HepG2 (cell line): Measurements from ENCODE around the gene MICOS13. TPM values are rescaled to one million over a fixed set of nuclear protein-coding genes. Genes with fewer than 3 reads are reported as not detected.

ENCODE experiments used
- ATF5 ChIP-seq: sonication (generic); formaldehyde crosslinking; IDR thresholded peaks from 2 replicates; pipeline ENCODE4 v1.4.0; 2020; ENCODE audit warnings: mild to moderate bottlenecking, low read depth, missing genetic modification reagents
- MATR3 ChIP-seq: sonication (generic); formaldehyde crosslinking; IDR thresholded peaks from 2 replicates; pipeline ENCODE4 v1.4.0; 2020; ENCODE audit warnings: missing genetic modification reagents
- NR2F6 ChIP-seq, 2 experiments: IDR thresholded peaks; 2 replicates each; pipeline ENCODE4 v1.6.1; 2016; ENCODE audit warnings: antibody characterized with exemption in 1 of 2, mild to moderate bottlenecking in 1 of 2
- SCMH1 ChIP-seq: sonication (generic); formaldehyde crosslinking; IDR thresholded peaks from 2 replicates; pipeline ENCODE4 v1.9.0; 2021; ENCODE audit warnings: missing genetic modification reagents, mild to moderate bottlenecking, borderline replicate concordance
- SNRNP70 ChIP-seq: fragments of 200-400 bp; formaldehyde crosslinking; IDR thresholded peaks from 2 replicates; pipeline ENCODE4 v1.6.1; 2017; ENCODE audit warnings: mild to moderate bottlenecking, low read depth, low read length, moderate library complexity
- ZBTB14 ChIP-seq: sonication (generic); formaldehyde crosslinking; IDR thresholded peaks from 2 replicates; pipeline ENCODE4 v1.4.0; 2020; ENCODE audit warnings: missing genetic modification reagents
- ZNF142 ChIP-seq: sonication (generic); formaldehyde crosslinking; IDR thresholded peaks from 2 replicates; pipeline ENCODE4 v1.4.0; 2020; ENCODE audit warnings: missing genetic modification reagents
- ZNF205 ChIP-seq: IDR thresholded peaks from 2 replicates; pipeline ENCODE4 v1.6.1; 2018; ENCODE audit warnings: missing biosample characterization, missing genetic modification reagents
- ZNF883 ChIP-seq: sonication (generic); formaldehyde crosslinking; IDR thresholded peaks from 2 replicates; pipeline ENCODE4 v1.5.1; 2020; ENCODE audit warnings: mild to moderate bottlenecking, missing genetic modification reagents; ENCODE audit errors: not compliant biosample characterization
- polyA plus RNA-seq, 8 experiments: library from polyadenylated mRNA; depleted of rRNA in 3 of 8; stranded (reverse) in 7 of 8; unstranded in 1 of 8; fragments of >200 nt; fragmentation: Illumina TruSeq in 4 of 8; extraction: Trizol in 4 of 8; gene quantifications; 2 replicates each; pipeline versions ENCODE4 v1.2.1 to v1.2.3, GENCODE V29; 2011 to 2016; ENCODE audit warnings: low read depth in 4 of 8, missing spikeins in 1 of 8, mixed read lengths in 1 of 8; ENCODE audit not compliant: insufficient read depth in 1 of 8
- total RNA-seq, 5 experiments: library from RNA; depleted of rRNA; stranded (reverse); fragments of >200 nt; fragmentation: Illumina TruSeq; extraction: Trizol; gene quantifications; 2 replicates each; pipeline ENCODE4 v1.2.3, GENCODE V29; 2016; ENCODE audit warnings: low read depth in 1 of 5
- TF ChIP-seq, protein P1 (sequence below): sonication (generic); formaldehyde crosslinking; IDR thresholded peaks from 2 replicates; pipeline ENCODE4 v1.8.0; 2022; ENCODE audit warnings: low read depth, missing genetic modification reagents
- TF ChIP-seq, protein P2 (sequence below): sonication (generic); formaldehyde crosslinking; IDR thresholded peaks from 2 replicates; pipeline ENCODE4 v1.8.1; 2023; ENCODE audit warnings: mild to moderate bottlenecking, moderate library complexity, missing genetic modification reagents

Gene MICOS13
- total and polyA plus RNA-seq, 2 of the 13 experiments (the other 11 are each of a cell fraction or from before 2014, with no cell fraction given): 28.8 to 35.4 TPM

DNA sequence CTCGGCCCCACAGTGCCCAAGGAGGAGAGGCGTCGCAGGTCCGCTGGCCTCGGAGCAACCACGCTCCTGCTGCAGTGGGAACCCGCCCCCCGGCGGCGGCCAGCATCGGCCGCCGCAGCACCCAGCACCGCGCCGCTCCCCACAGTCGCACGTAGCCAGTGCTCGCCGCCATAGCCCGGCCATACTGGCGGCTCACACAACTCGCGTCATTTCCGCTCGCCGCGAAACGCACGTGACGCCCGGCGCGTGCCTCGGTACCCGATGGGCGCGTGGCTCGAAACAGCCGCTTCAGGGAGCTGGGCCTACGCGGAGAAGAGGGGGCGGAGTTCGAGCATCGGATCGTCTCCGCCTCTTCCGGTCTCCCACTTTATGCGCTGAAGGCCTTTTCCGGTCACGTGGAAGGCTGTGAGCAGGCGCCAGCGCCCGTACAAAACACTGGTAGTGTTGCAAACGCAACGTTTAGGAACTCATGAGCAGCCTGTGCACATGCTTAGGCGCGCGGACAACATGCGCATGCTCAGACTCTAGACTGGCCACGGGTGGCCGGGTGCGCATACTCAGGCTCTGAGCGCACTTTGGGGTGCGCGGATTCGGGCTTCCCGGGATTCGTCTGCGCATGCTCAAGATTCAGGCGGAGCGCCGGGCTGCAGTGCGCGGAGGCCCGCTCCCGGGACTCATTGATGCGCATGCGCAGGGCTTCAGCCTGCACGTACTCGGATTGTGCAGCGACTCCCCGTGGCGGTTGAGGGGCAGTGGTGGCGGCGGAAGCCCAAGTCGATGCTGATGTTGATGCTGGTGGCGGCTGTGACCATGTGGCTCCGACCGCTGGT lies 39.9 kb upstream of the MICOS13 start, which contains the start of the genes CATSPERD and LONP1 (continued):
- TF ChIP-seq ZBTB14 (peak; percentile 65; the same call in 1 of the 2 replicates), MATR3 (CRISPR knock-in tag) (no peak), ZNF142 (CRISPR knock-in tag) (peak; percentile 80), ZNF883 (CRISPR knock-in tag) (peak; percentile 95), ATF5 (CRISPR knock-in tag) (no peak), SNRNP70 (no peak), ZNF205 (peak; percentile 50; the same call in 1 of the 2 replicates), SCMH1 (CRISPR knock-in tag) (no peak), NR2F6 (IDR thresholded peaks at IDR 0.05) (no peak), NR2F6 (CRISPR knock-in tag; IDR thresholded peaks at IDR 0.05) (peak; percentile 41; the same call in 1 of the 2 replicates)
- TF ChIP-seq, protein P1, sequence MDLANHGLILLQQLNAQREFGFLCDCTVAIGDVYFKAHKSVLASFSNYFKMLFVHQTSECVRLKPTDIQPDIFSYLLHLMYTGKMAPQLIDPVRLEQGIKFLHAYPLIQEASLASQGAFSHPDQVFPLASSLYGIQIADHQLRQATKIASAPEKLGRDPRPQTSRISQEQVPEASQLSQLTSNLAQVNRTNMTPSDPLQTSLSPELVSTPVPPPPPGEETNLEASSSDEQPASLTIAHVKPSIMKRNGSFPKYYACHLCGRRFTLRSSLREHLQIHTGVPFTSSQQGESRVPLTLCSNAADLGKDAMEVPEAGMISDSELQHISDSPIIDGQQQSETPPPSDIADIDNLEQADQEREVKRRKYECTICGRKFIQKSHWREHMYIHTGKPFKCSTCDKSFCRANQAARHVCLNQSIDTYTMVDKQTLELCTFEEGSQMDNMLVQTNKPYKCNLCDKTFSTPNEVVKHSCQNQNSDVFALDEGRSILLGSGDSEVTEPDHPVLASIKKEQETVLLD (CRISPR knock-in tag): peak; percentile 97
- TF ChIP-seq, protein P2, sequence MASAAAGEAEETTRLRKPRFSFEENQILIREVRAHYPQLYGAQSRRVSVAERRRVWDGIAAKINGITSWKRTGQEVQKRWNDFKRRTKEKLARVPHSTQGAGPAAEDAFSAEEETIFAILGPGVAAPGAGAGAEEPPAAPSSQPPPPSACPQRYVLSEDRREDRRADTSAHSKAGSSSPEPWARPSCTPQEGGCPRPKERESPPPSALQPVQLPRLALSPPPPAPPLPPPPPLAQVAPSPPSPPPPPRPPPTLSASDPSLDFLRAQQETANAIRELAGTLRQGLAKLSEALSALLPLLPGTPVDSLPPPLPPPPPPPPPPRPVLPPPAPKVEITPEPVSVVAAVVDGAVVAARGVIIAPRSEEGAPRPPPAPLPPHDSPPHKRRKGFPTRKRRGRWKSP (CRISPR knock-in tag): peak; percentile 85
